ENCODE data around the gene MORN4.
"Not testable (repeated sequence)": the region's sequence is repeated elsewhere in the genome, so short reads cannot be mapped to it uniquely, and the experiment has no call there.

MORN4 gene

DNA sequence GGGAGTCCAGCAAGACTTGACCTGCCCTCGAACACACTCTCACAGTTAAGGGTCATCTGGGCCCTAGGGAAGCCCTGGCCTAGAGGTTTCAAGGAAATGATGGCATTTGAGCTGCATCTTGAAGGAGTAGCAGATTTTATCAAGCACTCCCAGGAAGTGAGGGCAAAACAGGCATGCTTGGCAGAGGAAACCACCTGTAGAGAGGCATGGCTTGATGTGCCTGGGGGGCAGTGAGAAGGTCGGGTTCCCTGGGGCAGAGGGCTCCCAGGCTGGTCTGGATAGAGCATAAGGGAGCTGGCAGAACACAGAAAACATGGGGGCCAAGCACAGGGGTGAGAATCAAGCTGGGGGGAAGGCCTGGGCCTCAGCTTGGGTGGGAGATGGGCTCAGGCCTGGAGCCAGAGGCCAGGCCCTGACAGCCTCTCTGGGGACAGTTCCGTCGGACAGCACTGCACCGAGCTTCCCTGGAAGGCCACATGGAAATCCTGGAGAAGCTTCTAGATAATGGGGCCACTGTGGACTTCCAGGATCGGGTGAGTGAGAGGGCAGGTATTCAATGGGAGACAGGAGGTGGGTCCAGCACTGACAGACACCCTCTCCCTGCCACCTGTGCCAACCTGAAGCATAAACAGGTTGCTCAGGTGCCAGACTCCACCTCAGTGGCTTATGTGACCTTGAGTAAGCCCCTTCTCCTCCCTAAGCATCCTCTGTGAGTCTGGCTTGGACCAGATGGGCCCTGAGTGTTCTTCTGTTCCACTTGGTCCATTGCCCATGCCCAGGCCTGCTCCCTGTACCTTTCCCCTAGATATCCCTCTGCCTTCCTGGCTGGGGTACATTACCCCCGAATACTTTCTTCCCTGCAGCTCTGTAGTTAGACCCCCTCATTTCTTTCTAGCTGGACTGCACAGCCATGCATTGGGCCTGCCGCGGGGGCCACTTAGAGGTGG is 52.6 kb downstream of the MORN4 start:
- TF ChIP-seq, protein P1, sequence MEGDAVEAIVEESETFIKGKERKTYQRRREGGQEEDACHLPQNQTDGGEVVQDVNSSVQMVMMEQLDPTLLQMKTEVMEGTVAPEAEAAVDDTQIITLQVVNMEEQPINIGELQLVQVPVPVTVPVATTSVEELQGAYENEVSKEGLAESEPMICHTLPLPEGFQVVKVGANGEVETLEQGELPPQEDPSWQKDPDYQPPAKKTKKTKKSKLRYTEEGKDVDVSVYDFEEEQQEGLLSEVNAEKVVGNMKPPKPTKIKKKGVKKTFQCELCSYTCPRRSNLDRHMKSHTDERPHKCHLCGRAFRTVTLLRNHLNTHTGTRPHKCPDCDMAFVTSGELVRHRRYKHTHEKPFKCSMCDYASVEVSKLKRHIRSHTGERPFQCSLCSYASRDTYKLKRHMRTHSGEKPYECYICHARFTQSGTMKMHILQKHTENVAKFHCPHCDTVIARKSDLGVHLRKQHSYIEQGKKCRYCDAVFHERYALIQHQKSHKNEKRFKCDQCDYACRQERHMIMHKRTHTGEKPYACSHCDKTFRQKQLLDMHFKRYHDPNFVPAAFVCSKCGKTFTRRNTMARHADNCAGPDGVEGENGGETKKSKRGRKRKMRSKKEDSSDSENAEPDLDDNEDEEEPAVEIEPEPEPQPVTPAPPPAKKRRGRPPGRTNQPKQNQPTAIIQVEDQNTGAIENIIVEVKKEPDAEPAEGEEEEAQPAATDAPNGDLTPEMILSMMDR (conservative IDR thresholded peaks at IDR 0.05; ENCODE audit: low read depth, low read length): no peak
- no peak for DNase-seq (ENCODE audit: low read depth)

DNA sequence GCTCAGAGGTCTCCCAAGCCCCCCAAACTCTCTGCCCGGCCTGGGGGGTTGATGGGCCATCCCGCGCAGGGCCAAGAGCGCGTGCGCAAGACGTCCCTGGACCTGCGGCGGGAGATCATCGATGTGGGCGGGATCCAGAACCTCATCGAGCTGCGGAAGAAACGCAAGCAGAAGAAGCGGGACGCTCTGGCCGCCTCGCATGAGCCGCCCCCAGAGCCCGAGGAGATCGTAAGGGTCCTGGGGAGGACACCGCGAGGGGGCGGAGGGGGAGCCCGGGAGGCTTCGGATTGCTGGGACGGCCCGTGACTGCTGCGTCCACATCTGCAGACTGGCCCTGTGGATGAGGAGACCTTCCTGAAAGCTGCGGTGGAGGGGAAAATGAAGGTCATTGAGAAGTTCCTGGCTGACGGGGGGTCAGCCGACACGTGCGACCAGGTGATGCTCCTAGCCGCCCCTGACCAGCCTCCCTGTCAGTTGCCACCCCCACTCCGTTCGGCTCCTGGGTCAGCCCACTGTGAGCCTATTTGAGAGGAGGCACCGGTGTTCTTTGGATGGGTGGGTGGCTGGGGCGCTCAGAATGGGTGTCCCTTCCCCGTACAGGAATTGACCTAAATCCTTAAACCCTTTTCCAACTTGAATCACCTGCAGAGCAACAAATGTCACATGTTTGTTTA is 55.0 kb downstream of the MORN4 start:
- H3K4me3 ChIP-seq (ENCODE audit: low read depth, low read length): peak overlapping the region; percentile 33
- DNase-seq (ENCODE audit: low read depth): no peak
- TF ChIP-seq, protein P1 (conservative IDR thresholded peaks at IDR 0.05; ENCODE audit: low read depth, low read length): no peak

More for the DNA sequence above, 52.6 kb downstream of the MORN4 start:
- no peak overlapping the region for H3K4me3 ChIP-seq (ENCODE audit: low read depth, low read length)

DNA sequence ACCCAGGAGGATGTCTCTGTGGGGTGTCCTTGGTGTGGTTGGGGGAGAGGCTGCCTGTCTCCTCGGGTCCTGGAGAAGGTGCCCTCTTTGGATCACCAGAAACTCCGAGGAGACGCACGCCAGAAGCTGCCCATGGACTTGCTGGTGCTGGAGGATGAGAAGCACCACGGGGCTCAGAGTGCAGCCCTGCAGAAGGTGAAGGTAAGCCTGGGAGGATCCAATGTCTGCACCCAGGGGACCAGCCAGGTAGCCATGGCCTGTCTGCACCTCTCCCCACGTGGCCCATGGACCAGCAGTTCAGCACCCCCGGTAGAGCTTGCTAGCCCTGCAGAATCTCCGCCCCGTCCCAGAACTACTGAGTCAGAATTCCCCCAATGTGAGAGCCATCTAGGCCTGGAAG is 55.6 kb downstream of the MORN4 start:
- no peak for DNase-seq (ENCODE audit: low read depth)
- TF ChIP-seq, protein P1 (conservative IDR thresholded peaks at IDR 0.05; ENCODE audit: low read depth, low read length): no peak
- no peak overlapping the region for H3K4me3 ChIP-seq (ENCODE audit: low read depth, low read length)

DNA sequence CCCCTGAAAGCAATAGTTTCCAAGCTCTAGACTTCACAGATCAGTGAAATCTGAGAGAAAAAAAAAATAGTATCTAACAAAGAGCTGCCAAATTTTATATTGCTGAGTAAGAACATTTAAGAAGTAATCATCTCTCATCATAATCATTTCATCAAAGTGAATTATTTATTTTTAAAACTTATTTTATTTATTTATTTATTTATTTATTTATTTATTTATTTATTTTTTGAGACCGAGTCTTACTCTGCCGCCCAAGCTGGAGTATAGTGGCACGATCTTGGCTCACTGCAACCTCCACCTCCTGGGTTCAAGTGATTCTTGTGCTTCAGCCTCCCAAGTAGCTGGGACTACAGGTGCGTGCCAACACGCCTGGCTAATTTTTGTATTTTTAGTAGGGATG is 56.8 kb downstream of the MORN4 start:
- not testable (repeated sequence) for DNase-seq (ENCODE audit: low read depth); H3K4me3 ChIP-seq (ENCODE audit: low read depth, low read length)

DNA sequence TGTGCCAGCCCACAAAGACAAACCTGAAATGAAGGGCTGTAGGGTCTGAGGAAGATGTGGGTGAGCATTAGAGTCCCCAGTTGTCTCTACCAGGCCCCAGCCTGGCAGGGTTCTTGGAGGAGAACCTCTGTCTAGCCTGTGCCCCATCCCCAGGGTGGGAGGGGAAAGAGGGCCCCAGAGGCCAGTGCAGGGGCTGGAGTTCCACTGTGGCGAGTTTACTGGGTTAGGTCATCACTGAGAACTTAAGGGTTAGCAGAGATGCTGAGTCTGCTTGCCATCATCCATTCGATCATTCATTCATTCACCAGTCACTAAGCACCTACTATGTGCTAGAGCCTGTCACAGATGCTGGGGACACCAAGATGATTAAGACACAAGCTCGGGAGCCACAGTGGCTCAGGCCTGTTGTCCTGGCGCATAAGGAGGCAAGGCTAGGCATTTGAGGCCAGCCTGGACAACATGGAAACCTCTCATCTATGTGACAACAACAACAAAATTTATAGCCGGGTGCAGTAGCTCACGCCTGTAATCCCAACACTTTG is 58.1 kb downstream of the MORN4 start:
- no peak overlapping the region for H3K4me3 ChIP-seq (ENCODE audit: low read depth, low read length)
- DNase-seq (ENCODE audit: low read depth): no peak
- TF ChIP-seq, protein P1 (conservative IDR thresholded peaks at IDR 0.05; ENCODE audit: low read depth, low read length): no peak

DNA sequence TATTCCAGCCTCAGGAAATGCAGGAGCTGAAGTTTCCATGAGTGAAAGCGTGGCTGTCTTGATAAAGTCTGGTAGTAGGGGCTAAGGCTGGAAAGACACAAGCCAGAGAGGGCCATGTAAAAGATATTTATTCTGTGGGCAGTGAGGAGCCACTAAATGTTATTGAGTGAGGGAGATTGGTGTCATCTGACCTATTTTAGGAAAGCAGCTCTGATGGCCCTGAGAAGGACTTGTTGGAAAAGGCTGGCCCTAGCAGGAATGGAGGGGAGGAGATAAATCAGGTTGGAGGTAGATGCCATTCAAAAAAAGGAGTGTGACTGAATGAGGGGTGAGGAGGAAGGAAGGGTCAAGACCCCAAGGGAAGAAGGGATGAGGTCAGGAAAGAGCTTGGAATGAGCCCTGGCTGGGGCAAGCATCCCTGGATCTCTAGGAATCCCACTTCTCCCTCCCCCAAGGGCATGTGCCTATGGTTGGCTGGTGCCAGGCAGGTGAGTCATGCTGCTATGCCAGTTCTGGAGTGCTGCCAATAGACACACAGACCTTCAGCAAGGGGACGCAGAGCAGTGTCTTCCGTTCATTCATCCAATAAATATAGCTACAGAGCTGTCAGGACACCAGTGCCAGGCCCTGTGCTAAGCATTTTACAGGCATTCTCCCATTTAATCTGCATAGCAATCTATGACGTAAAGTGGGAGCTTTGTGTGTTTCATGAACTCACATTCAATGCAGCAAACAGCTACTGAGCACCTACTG is 58.8 kb downstream of the MORN4 start:
- TF ChIP-seq, protein P1 (conservative IDR thresholded peaks at IDR 0.05; ENCODE audit: low read depth, low read length): no peak
- no peak overlapping the region for H3K4me3 ChIP-seq (ENCODE audit: low read depth, low read length)
- peak; percentile 35 for DNase-seq (ENCODE audit: low read depth)

DNA sequence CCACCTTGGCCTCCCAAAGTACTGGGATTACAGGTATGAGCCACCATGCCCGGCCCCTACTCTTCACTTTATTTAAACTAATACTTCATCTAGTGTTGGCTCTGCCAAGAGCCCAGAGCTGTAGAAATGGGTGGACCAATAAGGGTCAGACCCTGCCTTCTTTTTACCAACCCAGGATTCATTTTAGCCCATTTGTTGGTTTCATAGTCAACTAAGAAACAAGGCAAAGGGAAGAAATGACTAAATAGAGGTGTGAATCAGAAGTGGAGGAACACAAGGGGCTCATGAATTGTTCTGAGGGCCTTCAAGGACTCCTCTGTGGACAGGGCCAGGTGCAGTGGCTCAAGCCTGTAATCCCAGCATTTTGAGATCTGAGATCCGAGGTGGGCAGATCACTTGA is 59.6 kb downstream of the MORN4 start:
- no peak for DNase-seq (ENCODE audit: low read depth)
- TF ChIP-seq, protein P1 (conservative IDR thresholded peaks at IDR 0.05; ENCODE audit: low read depth, low read length): no peak
- no peak overlapping the region for H3K4me3 ChIP-seq (ENCODE audit: low read depth, low read length)
